GM12892 (cell line): Measurements from ENCODE around the gene XAGE5. TPM values are rescaled to one million over a fixed set of nuclear protein-coding genes. Genes with fewer than 3 reads are reported as not detected.
"Not testable (repeated sequence)": the region's sequence is repeated elsewhere in the genome, so short reads cannot be mapped to it uniquely, and the experiment has no call there.

ENCODE experiments used
- DNase-seq: peaks from one replicate; pipeline ENCODE4 v3.0.0; 2011; ENCODE audit not compliant: insufficient read length
- FAIRE-seq: peaks from 2 replicates; lab custom pipeline; 2011; peaks lifted over from hg19 to GRCh38; lab: Jason Lieb, UNC
- POLR2A ChIP-seq: IDR thresholded peaks from 2 replicates; pipeline ENCODE4 v1.6.1; 2011; ENCODE audit warnings: low read depth, low read length, control low read depth
- POLR2AphosphoS5 ChIP-seq: IDR thresholded peaks from 2 replicates; pipeline ENCODE4 v1.6.1; 2011; ENCODE audit warnings: low read depth, low read length, control low read depth
- TAF1 ChIP-seq: IDR thresholded peaks from 2 replicates; pipeline ENCODE4 v1.6.1; 2011; ENCODE audit warnings: low read depth, mild to moderate bottlenecking, control low read depth, low read length, borderline replicate concordance
- polyA plus RNA-seq: library from polyadenylated mRNA; unstranded; fragments of >200 nt; gene quantifications from one replicate; pipeline ENCODE4 v1.2.1, GENCODE V29; 2012; ENCODE audit warnings: missing spikeins, inconsistent platforms; ENCODE audit not compliant: missing spikeins

The XAGE5 gene
- polyA plus RNA-seq, result not detected

- DNase-seq (no peak), FAIRE-seq (no peak)
- TF ChIP-seq POLR2AphosphoS5 (no peak), TAF1 (no peak), POLR2A (no peak)
Measured at GRCh38 chrX:52811065-52811625, at the start of gene XAGE5. Gene XAGE5, plus strand, starts transcription at chrX:52811287. Its CDS starts 1,280 bp downstream, at chrX:52812567.

- DNase-seq, FAIRE-seq: not testable (repeated sequence)
Measured at GRCh38 chrX:52765983-52766382, 45.1 kb upstream of the XAGE5 start.

- FAIRE-seq, DNase-seq: not testable (repeated sequence)
Measured at GRCh38 chrX:52773504-52773903, 37.6 kb upstream of the XAGE5 start.

GRCh38 chrX:52797327-52797726 lies 13.8 kb upstream of the XAGE5 start, which contains the start of gene SPANXN5:
Gene SPANXN5, minus strand, starts transcription at chrX:52797427. Its CDS starts 79 bp downstream, at chrX:52797348.
- not testable (repeated sequence) for DNase-seq, FAIRE-seq

GRCh38 chrX:52804876-52805275 lies 6.2 kb upstream of the XAGE5 start:
- DNase-seq, FAIRE-seq: not testable (repeated sequence)

- no peak for FAIRE-seq
- no peak for DNase-seq
- no peak for TF ChIP-seq TAF1
Measured at GRCh38 chrX:52819788-52820187, 8.7 kb downstream of the XAGE5 start.

- no peak for FAIRE-seq
- TF ChIP-seq POLR2AphosphoS5, result no peak
- no peak for TF ChIP-seq POLR2A
- DNase-seq, result no peak
Measured at GRCh38 chrX:52821079-52821760, 10.1 kb downstream of the XAGE5 start.

- FAIRE-seq, result no peak
- TF ChIP-seq TAF1, result no peak
- TF ChIP-seq POLR2AphosphoS5, result no peak
- TF ChIP-seq POLR2A, result no peak
- DNase-seq, result no peak
Measured at GRCh38 chrX:52824608-52825007, 13.5 kb downstream of the XAGE5 start.

GRCh38 chrX:52830551-52830950 lies 19.5 kb downstream of the XAGE5 start:
- FAIRE-seq (no peak), DNase-seq (no peak)
- TF ChIP-seq TAF1, result no peak

GRCh38 chrX:52839137-52839536 lies 28.1 kb downstream of the XAGE5 start:
- FAIRE-seq, result no peak
- no peak for TF ChIP-seq POLR2AphosphoS5
- no peak for TF ChIP-seq POLR2A
- no peak for TF ChIP-seq TAF1
- no peak for DNase-seq

GRCh38 chrX:52843619-52844018 lies 32.5 kb downstream of the XAGE5 start:
- not testable (repeated sequence) for DNase-seq, FAIRE-seq

- FAIRE-seq (no peak), DNase-seq (no peak)
- no peak for TF ChIP-seq POLR2A
- TF ChIP-seq POLR2AphosphoS5, result no peak
- no peak for TF ChIP-seq TAF1
Measured at GRCh38 chrX:52852110-52852860, 41.2 kb downstream of the XAGE5 start.

- not testable (repeated sequence) for DNase-seq, FAIRE-seq
Measured at GRCh38 chrX:52856991-52857525, 46.0 kb downstream of the XAGE5 start.
